ENCODE measurements around the gene MAP2. TPM values are rescaled to one million over a fixed set of nuclear protein-coding genes. Genes with fewer than 3 reads are reported as not detected.

MAP2 gene
- total and polyA plus RNA-seq, 2 donors (not counting 3 experiments of a cell fraction or from before 2014, with no cell fraction given) = 19.4 to 46.1 TPM

DNA sequence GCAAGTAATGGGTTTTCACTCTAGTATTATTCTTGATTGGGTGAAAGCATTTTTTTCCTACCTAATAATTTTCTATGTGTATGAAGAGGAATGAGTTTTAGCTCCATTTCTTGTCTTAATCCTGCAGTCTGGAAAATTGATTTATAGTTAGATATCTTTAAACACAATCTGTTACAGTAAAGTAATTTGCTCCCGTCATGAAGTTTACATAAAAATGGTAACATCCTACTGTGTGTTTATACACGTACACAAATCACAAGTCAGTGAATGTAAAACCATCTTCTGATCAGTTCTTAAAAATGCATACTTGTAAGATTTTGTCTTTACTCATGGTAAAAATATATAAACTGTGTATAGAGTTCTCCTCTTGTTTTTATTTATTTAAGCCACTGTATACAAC, 51.1 kb downstream of the MAP2 start:
- DNase-seq (ENCODE audit: low read depth, low spot score) = no peak
- TF ChIP-seq MYC (IDR thresholded peaks at IDR 0.05; ENCODE audit: low read depth, low read length) = no peak
- TF ChIP-seq EZH2 (IDR thresholded peaks at IDR 0.05; ENCODE audit: borderline replicate concordance, low read depth, low read length, severe bottlenecking) = no peak
- no peak for TF ChIP-seq POLR2A (IDR thresholded peaks at IDR 0.05; ENCODE audit: low read depth, low read length)
- dilution Hi-C loops (cut with MboI; ENCODE audit: extremely low pct_ligation_motif_present, low sequenced_read_pairs) = no loop called here
- H3K36me3 ChIP-seq (ENCODE audit: control insufficient read depth in 2 of 2, extremely low read depth in 1 of 2, insufficient read depth in 2 of 2, low read length in 2 of 2) = no peaks in the 10 kb centered on the region
- no peak overlapping the region for H3K4me2 ChIP-seq (ENCODE audit: insufficient read depth, low read length)
- H3K9me1 ChIP-seq (replicated peaks; ENCODE audit: control insufficient read depth, extremely low read depth, insufficient read depth, low read length) = no peaks in the 10 kb centered on the region
- POLR2A ChIA-PET = no interaction called here
- no peaks in the 10 kb centered on the region for H3K79me2 ChIP-seq (ENCODE audit: control insufficient read depth, insufficient read depth, low read length)
- H3K9me3 ChIP-seq (replicated peaks; ENCODE audit: control insufficient read depth, insufficient read depth, low read length) = no peaks in the 10 kb centered on the region
- H4K20me1 ChIP-seq (replicated peaks; ENCODE audit: control insufficient read depth, extremely low read depth, insufficient read depth, low read length) = no peaks in the 10 kb centered on the region
- intact Hi-C loops (cut with micrococcal nuclease) = loop anchor here (1.0 kb wide), 1 partner anchor 50 kb away; no protein-coding TSS in a partner anchor
- H3K4me3 ChIP-seq (replicated peaks in 1 of 3; ENCODE audit: insufficient read depth in 1 of 3, low read depth in 1 of 3, low read length in 3 of 3) = no peak overlapping the region
- peaks cover 42% of the 10 kb centered on the region for H3K4me1 ChIP-seq (ENCODE audit: control insufficient read depth, extremely low read depth, insufficient read depth, low read length)
- H3K9ac ChIP-seq (replicated peaks; ENCODE audit: extremely low read depth, insufficient read depth, low read length) = no peak overlapping the region
- no TSS peak for BruUV-seq (replicated peaks)
- no peak overlapping the region for H3K27ac ChIP-seq (ENCODE audit: insufficient read depth, low read depth, low read length)
- CTCF ChIA-PET = interaction anchor here (7.8 kb wide), 1 partner anchor 50 kb away, joined by 60 read pairs; the partner anchor contains the start of gene MAP2
- H2AFZ ChIP-seq (ENCODE audit: low read depth, low read length) = no peak overlapping the region
- H3K27me3 ChIP-seq (ENCODE audit: control insufficient read depth in 2 of 2, insufficient read depth in 2 of 2, low read length in 2 of 2) = no peaks in the 10 kb centered on the region
- no peak for FAIRE-seq

DNA sequence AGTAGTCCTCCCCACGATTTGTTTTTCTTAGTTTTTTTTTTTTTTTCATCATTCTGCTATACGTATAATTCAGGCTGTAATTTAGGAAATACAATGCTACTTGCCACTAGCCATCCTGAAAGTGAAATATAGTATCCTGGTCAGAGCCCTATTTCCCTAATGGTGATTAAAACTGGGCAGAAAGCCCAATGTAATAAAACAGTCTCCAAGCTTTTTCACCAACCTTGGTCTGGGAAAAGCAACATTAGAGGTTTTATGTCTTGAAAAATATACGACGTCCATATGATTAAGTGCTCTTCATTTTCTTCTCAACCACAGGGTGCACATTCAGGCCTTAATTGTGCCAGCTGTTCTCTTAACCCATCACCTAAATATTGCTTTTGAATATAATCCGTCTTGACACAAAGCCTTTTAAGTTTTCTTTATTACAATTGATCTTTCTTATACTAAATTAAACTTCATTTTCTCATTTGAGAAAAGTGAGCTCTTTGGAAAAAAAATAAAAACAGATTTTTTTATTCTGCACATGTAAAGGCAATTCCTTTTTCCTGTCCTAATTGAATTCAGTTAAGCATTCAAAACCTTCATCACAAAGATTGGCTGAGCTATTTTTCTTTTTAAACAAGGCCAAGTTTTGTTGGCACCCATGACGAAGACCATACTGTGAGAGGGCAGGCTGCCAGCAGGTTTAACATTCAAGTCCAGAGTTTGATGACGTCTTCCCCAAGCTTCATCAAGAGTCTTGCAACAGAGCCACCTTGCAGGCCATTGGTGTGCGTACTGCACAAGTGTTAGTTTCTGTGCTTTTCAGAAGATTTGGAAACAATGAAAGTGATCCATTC, 52.7 kb downstream of the MAP2 start:
- Histone ChIP-seq H4K20me1 (replicated peaks; ENCODE audit: control insufficient read depth, extremely low read depth, insufficient read depth, low read length) (no peaks in the 10 kb centered on the region), H3K27ac (ENCODE audit: insufficient read depth, low read depth, low read length) (peak overlapping the region; percentile 51), H3K27me3 (ENCODE audit: control insufficient read depth in 2 of 2, insufficient read depth in 2 of 2, low read length in 2 of 2) (no peaks in the 10 kb centered on the region), H2AFZ (ENCODE audit: low read depth, low read length) (peak overlapping the region; percentile 43), H3K9me3 (replicated peaks; ENCODE audit: control insufficient read depth, insufficient read depth, low read length) (no peaks in the 10 kb centered on the region), H3K4me1 (ENCODE audit: control insufficient read depth, extremely low read depth, insufficient read depth, low read length) (peaks cover 37% of the 10 kb centered on the region), H3K4me3 (replicated peaks in 1 of 3; ENCODE audit: insufficient read depth in 1 of 3, low read depth in 1 of 3, low read length in 3 of 3) (no peak overlapping the region), H3K79me2 (ENCODE audit: control insufficient read depth, insufficient read depth, low read length) (no peaks in the 10 kb centered on the region), H3K36me3 (ENCODE audit: control insufficient read depth in 2 of 2, extremely low read depth in 1 of 2, insufficient read depth in 2 of 2, low read length in 2 of 2) (no peaks in the 10 kb centered on the region), H3K9me1 (replicated peaks; ENCODE audit: control insufficient read depth, extremely low read depth, insufficient read depth, low read length) (no peaks in the 10 kb centered on the region), H3K9ac (replicated peaks; ENCODE audit: extremely low read depth, insufficient read depth, low read length) (no peak overlapping the region), H3K4me2 (ENCODE audit: insufficient read depth, low read length) (peak overlapping the region; percentile 26)
- CTCF ChIA-PET = interaction anchor here (0.7 to 7.8 kb wide), 9 partner anchors 9 to 142 kb away, joined by 3 to 60 read pairs (median 3); partner anchors contain the start of gene MAP2
- intact Hi-C loops (cut with micrococcal nuclease) (loop anchor here (1.0 kb wide), 2 partner anchors 20 to 51 kb away; no protein-coding TSS in a partner anchor), dilution Hi-C loops (cut with MboI; ENCODE audit: extremely low pct_ligation_motif_present, low sequenced_read_pairs) (no loop called here)
- peak; percentile 94 for DNase-seq (ENCODE audit: low read depth, low spot score)
- TF ChIP-seq GATA2 (IDR thresholded peaks at IDR 0.05; ENCODE audit: insufficient read depth, insufficient read length, low read depth, low read length) (no peak), JUN (IDR thresholded peaks at IDR 0.05; ENCODE audit: borderline replicate concordance, insufficient read depth, insufficient read length, low read depth) (no peak), POLR2A (IDR thresholded peaks at IDR 0.05; ENCODE audit: low read depth, low read length) (no peak), EZH2 (IDR thresholded peaks at IDR 0.05; ENCODE audit: borderline replicate concordance, low read depth, low read length, severe bottlenecking) (no peak), POLR2AphosphoS5 (IDR thresholded peaks at IDR 0.05; ENCODE audit: insufficient read depth, low read depth, low read length) (no peak), FOS (IDR thresholded peaks at IDR 0.05; ENCODE audit: borderline replicate concordance, insufficient read depth, low read length) (no peak), MYC (IDR thresholded peaks at IDR 0.05; ENCODE audit: low read depth, low read length) (no peak)
- TF ChIP-seq, protein P1, sequence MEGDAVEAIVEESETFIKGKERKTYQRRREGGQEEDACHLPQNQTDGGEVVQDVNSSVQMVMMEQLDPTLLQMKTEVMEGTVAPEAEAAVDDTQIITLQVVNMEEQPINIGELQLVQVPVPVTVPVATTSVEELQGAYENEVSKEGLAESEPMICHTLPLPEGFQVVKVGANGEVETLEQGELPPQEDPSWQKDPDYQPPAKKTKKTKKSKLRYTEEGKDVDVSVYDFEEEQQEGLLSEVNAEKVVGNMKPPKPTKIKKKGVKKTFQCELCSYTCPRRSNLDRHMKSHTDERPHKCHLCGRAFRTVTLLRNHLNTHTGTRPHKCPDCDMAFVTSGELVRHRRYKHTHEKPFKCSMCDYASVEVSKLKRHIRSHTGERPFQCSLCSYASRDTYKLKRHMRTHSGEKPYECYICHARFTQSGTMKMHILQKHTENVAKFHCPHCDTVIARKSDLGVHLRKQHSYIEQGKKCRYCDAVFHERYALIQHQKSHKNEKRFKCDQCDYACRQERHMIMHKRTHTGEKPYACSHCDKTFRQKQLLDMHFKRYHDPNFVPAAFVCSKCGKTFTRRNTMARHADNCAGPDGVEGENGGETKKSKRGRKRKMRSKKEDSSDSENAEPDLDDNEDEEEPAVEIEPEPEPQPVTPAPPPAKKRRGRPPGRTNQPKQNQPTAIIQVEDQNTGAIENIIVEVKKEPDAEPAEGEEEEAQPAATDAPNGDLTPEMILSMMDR (IDR thresholded peaks at IDR 0.05; ENCODE audit: extremely low read depth in 1 of 2, insufficient read depth in 1 of 2, low read depth in 1 of 2, low read length in 2 of 2) = no peak
- TF ChIP-seq, protein P2, sequence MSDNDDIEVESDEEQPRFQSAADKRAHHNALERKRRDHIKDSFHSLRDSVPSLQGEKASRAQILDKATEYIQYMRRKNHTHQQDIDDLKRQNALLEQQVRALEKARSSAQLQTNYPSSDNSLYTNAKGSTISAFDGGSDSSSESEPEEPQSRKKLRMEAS (IDR thresholded peaks at IDR 0.05; ENCODE audit: insufficient read depth, insufficient read length) = no peak
- POLR2A ChIA-PET = interaction anchor here (1.1 kb wide), 1 partner anchor 19 kb away, joined by 3 read pairs; no protein-coding TSS in a partner anchor
- BruUV-seq (replicated peaks) = no TSS peak
- FAIRE-seq = peak; percentile 50

Data from endothelial cell of umbilical vein (primary cell).